Thyroid gland (tissue), 4 donors: Measurements from ENCODE around the gene CCBE1.

Source experiments
- POLR2A ChIP-seq, 2 donors: fragments of 450-650 bp; IDR thresholded peaks; one replicate each; pipeline ENCODE4 v1.6.1; 2017; ENCODE audit warnings: antibody characterized with exemption in 2 of 2, mild to moderate bottlenecking in 2 of 2, moderate library complexity in 1 of 2
- TF ChIP-seq, protein P1 (sequence below), 6 experiments: fragments of 200-600 bp in 3 of 6; fragments of 450-650 bp in 3 of 6; sonication (generic) in 3 of 6; IDR thresholded peaks; one replicate each; pipeline ENCODE4 v1.5.1; 2016 to 2019; ENCODE audit warnings: antibody characterized with exemption in 6 of 6, mild to moderate bottlenecking in 2 of 6, inconsistent platforms in 1 of 6, moderate library complexity in 1 of 6

DNA sequence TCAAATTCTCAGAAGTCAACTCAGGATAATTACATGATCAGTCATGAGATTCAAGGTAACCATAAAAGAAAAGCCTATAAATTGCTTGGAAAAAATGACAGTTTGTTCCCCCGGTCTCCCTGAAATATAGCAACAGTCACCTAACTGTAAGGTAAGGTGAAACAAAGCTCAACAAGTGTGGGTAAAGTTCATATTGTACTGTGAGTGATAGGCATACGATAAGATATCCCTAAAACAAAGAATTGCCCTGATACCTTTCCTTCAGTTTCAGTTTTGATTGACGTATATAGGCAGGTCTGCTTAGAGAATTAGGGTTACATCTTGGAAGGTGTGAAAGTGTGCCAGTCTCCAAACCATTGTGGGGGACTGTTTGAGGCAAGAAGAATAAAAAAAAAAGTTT is 4.0 kb upstream of the CCBE1 start:
- TF ChIP-seq, protein P1, sequence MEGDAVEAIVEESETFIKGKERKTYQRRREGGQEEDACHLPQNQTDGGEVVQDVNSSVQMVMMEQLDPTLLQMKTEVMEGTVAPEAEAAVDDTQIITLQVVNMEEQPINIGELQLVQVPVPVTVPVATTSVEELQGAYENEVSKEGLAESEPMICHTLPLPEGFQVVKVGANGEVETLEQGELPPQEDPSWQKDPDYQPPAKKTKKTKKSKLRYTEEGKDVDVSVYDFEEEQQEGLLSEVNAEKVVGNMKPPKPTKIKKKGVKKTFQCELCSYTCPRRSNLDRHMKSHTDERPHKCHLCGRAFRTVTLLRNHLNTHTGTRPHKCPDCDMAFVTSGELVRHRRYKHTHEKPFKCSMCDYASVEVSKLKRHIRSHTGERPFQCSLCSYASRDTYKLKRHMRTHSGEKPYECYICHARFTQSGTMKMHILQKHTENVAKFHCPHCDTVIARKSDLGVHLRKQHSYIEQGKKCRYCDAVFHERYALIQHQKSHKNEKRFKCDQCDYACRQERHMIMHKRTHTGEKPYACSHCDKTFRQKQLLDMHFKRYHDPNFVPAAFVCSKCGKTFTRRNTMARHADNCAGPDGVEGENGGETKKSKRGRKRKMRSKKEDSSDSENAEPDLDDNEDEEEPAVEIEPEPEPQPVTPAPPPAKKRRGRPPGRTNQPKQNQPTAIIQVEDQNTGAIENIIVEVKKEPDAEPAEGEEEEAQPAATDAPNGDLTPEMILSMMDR (IDR thresholded peaks at IDR 0.05) = no peak
- TF ChIP-seq POLR2A (IDR thresholded peaks at IDR 0.05) = no peak
